HCEC 1CT (cell line): ENCODE measurements around the gene PLXNA4.
"Not testable (repeated sequence)": the region's sequence is repeated elsewhere in the genome, so short reads cannot be mapped to it uniquely, and the experiment has no call there.

ENCODE experiments used
- DNase-seq: peaks from one replicate; pipeline ENCODE4 v3.0.0-alpha.2; 2017

The PLXNA4 gene, protein sequence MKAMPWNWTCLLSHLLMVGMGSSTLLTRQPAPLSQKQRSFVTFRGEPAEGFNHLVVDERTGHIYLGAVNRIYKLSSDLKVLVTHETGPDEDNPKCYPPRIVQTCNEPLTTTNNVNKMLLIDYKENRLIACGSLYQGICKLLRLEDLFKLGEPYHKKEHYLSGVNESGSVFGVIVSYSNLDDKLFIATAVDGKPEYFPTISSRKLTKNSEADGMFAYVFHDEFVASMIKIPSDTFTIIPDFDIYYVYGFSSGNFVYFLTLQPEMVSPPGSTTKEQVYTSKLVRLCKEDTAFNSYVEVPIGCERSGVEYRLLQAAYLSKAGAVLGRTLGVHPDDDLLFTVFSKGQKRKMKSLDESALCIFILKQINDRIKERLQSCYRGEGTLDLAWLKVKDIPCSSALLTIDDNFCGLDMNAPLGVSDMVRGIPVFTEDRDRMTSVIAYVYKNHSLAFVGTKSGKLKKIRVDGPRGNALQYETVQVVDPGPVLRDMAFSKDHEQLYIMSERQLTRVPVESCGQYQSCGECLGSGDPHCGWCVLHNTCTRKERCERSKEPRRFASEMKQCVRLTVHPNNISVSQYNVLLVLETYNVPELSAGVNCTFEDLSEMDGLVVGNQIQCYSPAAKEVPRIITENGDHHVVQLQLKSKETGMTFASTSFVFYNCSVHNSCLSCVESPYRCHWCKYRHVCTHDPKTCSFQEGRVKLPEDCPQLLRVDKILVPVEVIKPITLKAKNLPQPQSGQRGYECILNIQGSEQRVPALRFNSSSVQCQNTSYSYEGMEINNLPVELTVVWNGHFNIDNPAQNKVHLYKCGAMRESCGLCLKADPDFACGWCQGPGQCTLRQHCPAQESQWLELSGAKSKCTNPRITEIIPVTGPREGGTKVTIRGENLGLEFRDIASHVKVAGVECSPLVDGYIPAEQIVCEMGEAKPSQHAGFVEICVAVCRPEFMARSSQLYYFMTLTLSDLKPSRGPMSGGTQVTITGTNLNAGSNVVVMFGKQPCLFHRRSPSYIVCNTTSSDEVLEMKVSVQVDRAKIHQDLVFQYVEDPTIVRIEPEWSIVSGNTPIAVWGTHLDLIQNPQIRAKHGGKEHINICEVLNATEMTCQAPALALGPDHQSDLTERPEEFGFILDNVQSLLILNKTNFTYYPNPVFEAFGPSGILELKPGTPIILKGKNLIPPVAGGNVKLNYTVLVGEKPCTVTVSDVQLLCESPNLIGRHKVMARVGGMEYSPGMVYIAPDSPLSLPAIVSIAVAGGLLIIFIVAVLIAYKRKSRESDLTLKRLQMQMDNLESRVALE (N-terminal part only)

DNA sequence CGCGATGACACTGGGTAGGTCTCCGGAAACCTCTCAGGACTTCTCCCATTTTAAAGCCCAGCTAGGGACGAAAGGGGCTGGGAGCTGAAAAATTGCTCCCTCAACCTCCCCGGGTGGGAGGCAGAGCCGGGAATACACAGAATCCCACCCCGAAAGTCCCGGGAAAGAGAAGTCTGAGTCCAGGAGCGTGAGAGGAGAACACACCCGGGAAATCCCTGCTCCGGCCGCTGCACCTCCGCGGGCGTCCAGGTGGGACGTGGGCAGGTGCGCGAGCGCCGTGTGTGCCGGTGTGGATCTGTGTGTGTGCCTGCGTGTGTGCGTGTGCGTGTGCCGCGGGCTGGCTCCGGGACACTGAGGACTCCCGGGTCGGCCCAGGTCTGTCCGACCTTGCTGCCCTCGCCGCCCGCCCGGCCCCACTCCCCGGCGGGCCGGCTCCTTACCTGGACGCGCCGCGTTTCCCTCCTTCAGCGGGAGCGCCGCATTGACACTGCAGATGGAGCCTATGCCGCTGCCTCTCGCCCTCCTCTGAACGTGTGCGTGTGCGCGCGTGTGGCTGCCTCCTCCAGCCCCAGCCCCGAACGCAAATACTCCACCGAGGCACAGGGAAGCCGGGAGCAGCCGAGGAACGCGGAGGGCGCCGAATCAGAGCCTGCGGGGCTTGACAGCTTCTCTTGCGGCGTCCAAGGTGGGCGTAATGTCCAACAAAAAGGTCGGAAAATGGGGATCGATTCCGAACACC is at the start of gene PLXNA4:
Gene PLXNA4, minus strand, starts transcription at position 489 of the 739 bp plus-strand sequence. CDS start 67,777 bp downstream, outside the sequence.
- no peak for DNase-seq

- DNase-seq: no peak
Observed at GRCh38 chr7:132625651-132626050, 49.4 kb upstream of the PLXNA4 start.

- no peak for DNase-seq
Observed at GRCh38 chr7:132622081-132622480, 45.8 kb upstream of the PLXNA4 start.

GRCh38 chr7:132619967-132620366 is 43.7 kb upstream of the PLXNA4 start:
- no peak for DNase-seq

DNA sequence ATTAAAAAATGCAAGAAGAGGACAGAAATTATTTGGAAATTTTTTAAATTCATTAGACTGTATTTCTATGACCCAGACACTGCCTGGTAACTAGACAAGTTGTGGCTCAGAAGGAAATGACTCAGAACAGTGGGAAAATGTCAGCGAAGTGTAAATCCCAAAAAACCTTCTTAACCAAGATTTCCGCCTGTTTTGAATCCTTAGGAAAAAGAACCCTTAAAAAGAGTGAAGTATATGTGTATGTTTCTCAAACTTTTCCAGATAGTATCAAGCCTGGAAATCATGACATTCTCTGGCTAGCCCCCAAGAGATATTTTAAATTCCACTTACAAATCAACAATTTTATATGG is 42.7 kb upstream of the PLXNA4 start:
- no peak for DNase-seq

- DNase-seq: no peak
Observed at GRCh38 chr7:132618271-132618955, 42.1 kb upstream of the PLXNA4 start.

- no peak for DNase-seq
Observed at GRCh38 chr7:132614428-132615318, 38.4 kb upstream of the PLXNA4 start.

- DNase-seq: no peak
Observed at GRCh38 chr7:132613737-132614136, 37.5 kb upstream of the PLXNA4 start.

- DNase-seq: no peak
Observed at GRCh38 chr7:132610995-132611394, 34.7 kb upstream of the PLXNA4 start.

GRCh38 chr7:132609906-132610520 is 33.7 kb upstream of the PLXNA4 start:
- no peak for DNase-seq

DNA sequence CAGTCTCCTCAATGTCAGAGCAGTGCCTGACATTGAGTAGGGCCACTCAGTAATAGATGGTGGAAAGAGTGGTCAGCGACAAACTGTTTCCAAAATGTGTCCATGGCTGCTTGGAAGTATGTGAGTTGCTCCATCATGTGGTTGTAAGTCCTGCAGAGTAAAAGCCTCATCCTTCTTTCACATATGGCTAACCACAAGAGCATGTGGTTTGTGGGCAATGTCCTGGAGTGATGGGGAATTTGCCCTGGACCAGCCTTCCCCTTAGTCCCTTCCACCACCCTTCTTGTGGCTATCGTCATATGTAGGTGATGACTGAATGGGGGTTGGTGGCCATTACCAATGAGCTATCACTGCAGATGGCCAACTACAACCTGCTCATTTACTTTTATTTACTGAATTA is 33.0 kb upstream of the PLXNA4 start:
- DNase-seq: no peak

DNA sequence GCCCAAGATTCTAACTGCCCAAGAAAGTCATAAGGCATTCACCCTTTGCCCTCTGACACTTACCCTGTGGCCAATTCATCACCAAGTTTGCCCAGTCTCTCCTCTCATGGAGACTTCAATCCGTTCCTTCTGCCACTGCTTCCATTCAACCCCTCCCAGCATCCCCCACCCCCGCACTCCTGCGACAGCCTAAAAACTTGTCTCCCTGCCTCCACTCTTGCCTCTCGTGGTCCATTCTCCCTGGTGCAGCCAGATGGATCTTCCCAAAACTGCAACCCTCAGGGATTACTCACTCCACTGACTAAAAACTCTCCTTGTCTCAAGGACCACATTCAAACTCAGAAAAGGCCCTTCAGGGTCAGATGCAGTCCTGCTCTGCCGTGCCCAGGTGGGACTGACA is 32.3 kb upstream of the PLXNA4 start:
- no peak for DNase-seq

DNA sequence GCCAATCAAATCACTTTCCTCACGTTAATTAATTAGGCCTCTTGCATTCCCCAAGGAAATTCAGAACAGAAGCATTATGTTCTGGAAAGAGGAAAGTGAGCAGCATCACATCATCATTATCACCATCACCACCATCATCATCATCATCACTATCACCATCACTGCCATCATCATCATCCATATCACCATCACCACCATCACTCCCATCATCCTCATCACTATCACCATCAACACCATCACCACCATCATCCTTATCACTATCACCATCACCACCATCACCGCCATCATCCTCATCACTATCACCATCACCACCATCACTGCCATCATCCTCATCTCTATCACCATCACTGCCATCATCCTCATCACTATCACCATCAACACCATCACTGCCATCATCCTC is 31.4 kb upstream of the PLXNA4 start:
- DNase-seq: no peak

DNA sequence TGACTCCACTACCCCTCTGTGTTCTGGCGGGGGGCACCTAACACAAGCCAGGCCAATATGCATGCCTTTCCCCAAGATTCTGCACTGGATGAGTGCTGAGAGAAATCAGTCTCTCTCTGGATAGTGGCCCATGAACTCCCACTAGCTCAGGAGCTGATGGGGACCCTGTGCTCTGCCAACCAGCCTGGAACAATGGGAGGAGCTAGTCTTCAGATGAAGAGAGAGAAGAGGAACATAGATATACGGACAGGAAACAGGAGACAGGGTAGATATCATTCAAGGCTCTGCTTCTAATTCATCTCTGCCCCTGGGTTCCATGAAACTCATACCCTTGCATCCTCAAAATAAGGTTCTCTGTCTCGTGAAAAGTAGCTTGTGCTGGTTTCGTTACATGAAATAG is 27.9 kb upstream of the PLXNA4 start:
- no peak for DNase-seq

DNA sequence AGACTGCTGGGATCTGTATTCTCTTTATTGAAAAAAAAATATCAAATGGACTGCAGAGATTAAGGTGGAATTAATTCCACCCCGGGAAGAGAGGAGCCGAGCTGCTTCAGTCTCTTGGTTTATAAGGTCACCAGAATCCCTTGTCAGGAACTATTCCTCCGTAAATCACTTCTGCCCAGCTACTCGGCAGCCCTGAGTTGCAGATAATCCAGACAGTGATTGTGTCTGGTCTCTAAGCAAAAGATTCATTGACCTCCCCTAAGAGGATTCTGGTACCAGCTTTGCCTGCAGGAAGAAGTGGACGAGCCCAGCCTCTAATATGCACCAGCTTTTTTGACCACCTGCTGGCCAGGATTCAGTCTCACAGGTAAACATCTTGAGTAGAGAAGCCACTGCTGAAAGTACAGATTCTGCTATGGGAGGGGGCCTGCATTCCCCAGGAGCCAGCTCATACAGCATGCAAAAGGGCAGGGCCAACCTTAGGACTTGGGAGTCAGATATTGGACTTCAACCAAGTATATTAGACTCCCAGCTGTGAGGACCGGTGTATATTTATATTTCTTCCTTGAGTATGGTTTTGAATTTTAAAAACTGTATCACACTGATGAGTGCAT is 27.1 kb upstream of the PLXNA4 start:
- DNase-seq: no peak

DNA sequence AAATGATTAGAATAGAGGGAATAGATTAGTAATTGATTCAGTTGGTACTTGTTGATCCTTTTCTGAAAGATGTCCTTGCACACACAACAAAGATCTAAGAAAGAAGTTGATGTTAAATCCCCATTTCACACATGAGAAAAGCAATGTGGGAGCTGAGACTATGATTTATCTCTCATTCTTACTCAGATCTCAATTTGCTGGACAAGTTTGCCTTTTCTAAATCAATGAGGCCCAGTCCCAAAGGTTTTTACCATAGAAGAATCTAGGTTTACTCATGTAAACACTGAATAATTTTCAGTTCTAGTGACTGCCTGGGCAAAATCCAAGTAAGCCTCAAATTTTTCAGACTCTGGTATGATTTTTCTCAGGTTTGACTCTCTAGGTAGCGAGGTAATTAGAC is 25.5 kb upstream of the PLXNA4 start:
- no peak for DNase-seq

DNA sequence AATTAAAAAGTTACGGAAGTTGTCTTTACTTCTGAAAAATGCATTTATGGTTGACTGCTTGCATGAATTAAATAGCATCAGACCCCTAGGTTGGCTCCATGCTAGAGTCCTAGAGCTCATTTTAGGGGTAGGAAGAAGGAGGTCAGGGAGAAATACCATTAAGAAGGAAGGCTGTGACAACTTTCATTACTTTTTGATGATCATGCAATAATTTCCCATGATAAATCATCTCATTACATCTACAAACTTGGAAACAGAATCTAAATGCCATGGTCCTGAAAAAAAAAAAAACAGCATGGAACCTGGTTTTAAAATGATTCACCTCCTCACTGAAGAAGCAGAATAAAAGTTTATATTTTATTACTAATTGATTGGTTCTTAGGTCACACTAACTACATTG is 20.3 kb upstream of the PLXNA4 start:
- DNase-seq: no peak

DNA sequence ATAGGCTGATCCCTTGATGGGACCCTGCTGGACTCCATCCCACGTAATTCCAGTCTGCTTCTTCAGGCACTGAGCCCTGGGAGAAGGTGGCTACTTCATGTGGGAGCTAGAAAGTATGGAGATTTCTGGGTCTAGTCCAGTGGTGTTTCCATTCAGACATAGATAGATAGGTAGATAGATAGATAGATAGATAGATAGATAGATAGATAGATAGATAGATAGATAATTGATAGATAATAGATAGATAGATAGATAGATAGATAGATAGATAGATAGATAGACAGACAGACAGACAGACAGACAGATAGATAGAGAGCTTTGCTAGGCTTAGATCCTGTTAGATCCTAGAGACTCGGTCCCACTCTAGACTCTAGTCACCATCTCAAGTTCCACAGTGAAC is 18.5 kb upstream of the PLXNA4 start:
- not testable (repeated sequence) for DNase-seq

GRCh38 chr7:132592936-132593335 is 16.7 kb upstream of the PLXNA4 start:
- DNase-seq: no peak
